K562 (cell line): ENCODE measurements around the gene CLDN5. TPM values are rescaled to one million over a fixed set of nuclear protein-coding genes. Genes with fewer than 3 reads are reported as not detected.

Source experiments
- ATAC-seq: fragments of 200-7000 bp; cut with Tn5 transposase; 3 replicates; pipeline ENCODE4 v1.9.1; 2020; ENCODE audit warnings: moderate library complexity
- BruUV-seq: library from RNA; stranded (reverse); fragments of 400-500 nt; replicated peaks from 2 replicates; lab custom pipeline; 2021; lab: Mats Ljungman, UMichigan
- CTCF ChIA-PET: fragments of 300-600 bp; formaldehyde crosslinking; extraction: SDS; loops from one replicate; lab custom pipeline; 2021; ENCODE audit warnings: low intra/inter-chr PET ratio; lab: Yijun Ruan, JAX
- POLR2A ChIA-PET: fragments of 300-600, 350-650 bp; sonication (Branson Sonifier 250); formaldehyde crosslinking; extraction: SDS; loops from one replicate; lab custom pipeline; 2021; ENCODE audit warnings: antibody characterized with exemption, inconsistent platforms; lab: Yijun Ruan, JAX
- DNase-seq, 4 experiments: peaks; one replicate each; pipeline versions ENCODE4 v3.0.0 to v3.0.0-alpha.2; 2011 to 2018; ENCODE audit warnings: low spot score in 3 of 4, mixed read lengths in 3 of 4; ENCODE audit errors: extremely low read depth in 1 of 4
- FAIRE-seq: peaks from 2 replicates; lab custom pipeline; 2011; peaks lifted over from hg19 to GRCh38; lab: Jason Lieb, UNC
- H2AFZ ChIP-seq: 2 replicates; pipeline ENCODE4 v1.6.0; 2011; ENCODE audit warnings: low read depth, low read length, control low read depth, inconsistent platforms
- H3K27ac ChIP-seq: fragments of 200-600 bp; 3 replicates; pipeline ENCODE4 v1.8.0; 2011; ENCODE audit warnings: low read depth, mild to moderate bottlenecking, control low read depth, inconsistent platforms, low read length, moderate library complexity, mixed read lengths; ENCODE audit errors: extremely low read depth
- H3K27me3 ChIP-seq, 2 experiments: fragments of 300-600 bp in 1 of 2; 2 replicates in 1 of 2; 3 replicates in 1 of 2; pipeline versions ENCODE4 v1.6.0 to v1.8.0; 2011; ENCODE audit warnings: inconsistent platforms in 2 of 2, low read length in 2 of 2, mild to moderate bottlenecking in 1 of 2, mixed read lengths in 1 of 2, moderate library complexity in 1 of 2; ENCODE audit not compliant: control insufficient read depth in 2 of 2, insufficient read depth in 2 of 2
- H3K36me3 ChIP-seq: fragments of 300-600 bp; 3 replicates; pipeline ENCODE4 v1.8.0; 2011; ENCODE audit warnings: mild to moderate bottlenecking, low read length, inconsistent platforms; ENCODE audit not compliant: control insufficient read depth, insufficient read depth
- H3K4me1 ChIP-seq, 2 experiments: fragments of 200-600 bp in 1 of 2; replicated peaks in 1 of 2; 2 replicates in 1 of 2; 3 replicates in 1 of 2; pipeline versions ENCODE4 v1.5.1 to v1.8.0; 2011; ENCODE audit warnings: inconsistent platforms in 2 of 2, low read length in 2 of 2, mild to moderate bottlenecking in 1 of 2, mixed read lengths in 1 of 2, moderate library complexity in 1 of 2; ENCODE audit not compliant: control insufficient read depth in 2 of 2, insufficient read depth in 2 of 2
- H3K4me2 ChIP-seq: 2 replicates; pipeline ENCODE4 v1.6.1; 2011; ENCODE audit warnings: low read length, control low read depth, inconsistent platforms, mixed read lengths; ENCODE audit not compliant: insufficient read depth
- H3K4me3 ChIP-seq: fragments of 200-600 bp; sonication (generic), shearing (Covaris generic); 2 replicates; pipeline ENCODE4 v1.5.1; 2016; ENCODE audit warnings: control low read depth, inconsistent platforms
- H3K79me2 ChIP-seq: fragments of 200-600 bp; 3 replicates; pipeline ENCODE4 v1.8.0; 2011; ENCODE audit warnings: low read length, inconsistent platforms; ENCODE audit not compliant: control insufficient read depth, insufficient read depth
- H3K9ac ChIP-seq, 2 experiments: 2 replicates each; pipeline versions ENCODE4 v1.6.0 to v1.6.1; 2011; ENCODE audit warnings: low read depth in 2 of 2, low read length in 2 of 2, control low read depth in 1 of 2, inconsistent platforms in 1 of 2, mild to moderate bottlenecking in 1 of 2, mixed read lengths in 1 of 2; ENCODE audit not compliant: insufficient read depth in 1 of 2
- H3K9me1 ChIP-seq: one replicate; pipeline ENCODE4 v1.6.0; 2011; ENCODE audit warnings: inconsistent platforms, mild to moderate bottlenecking, low read length, moderate library complexity; ENCODE audit not compliant: control insufficient read depth, insufficient read depth
- H3K9me3 ChIP-seq: replicated peaks from 2 replicates; pipeline ENCODE4 v1.5.1; 2011; ENCODE audit warnings: low read depth, low read length, inconsistent platforms; ENCODE audit not compliant: control insufficient read depth, insufficient read depth
- H4K20me1 ChIP-seq: replicated peaks from 2 replicates; pipeline ENCODE4 v1.6.1; 2011; ENCODE audit warnings: low read length, inconsistent platforms, mixed read lengths; ENCODE audit not compliant: control insufficient read depth, insufficient read depth
- CBFB ChIP-seq: sonication (generic); formaldehyde crosslinking; IDR thresholded peaks from 2 replicates; pipeline ENCODE4 v1.4.0; 2020; ENCODE audit warnings: mild to moderate bottlenecking, missing genetic modification reagents
- CEBPG ChIP-seq, 3 experiments: fragments of 200-800 bp in 1 of 3; sonication (Bioruptor generic) in 1 of 3; sonication (generic) in 1 of 3; formaldehyde crosslinking in 1 of 3; IDR thresholded peaks in 2 of 3; conservative IDR thresholded peaks in 1 of 3; 2 replicates each; pipeline versions ENCODE4 v1.6.1 to v1.8.0; 2016 to 2022; ENCODE audit warnings: missing compliant biosample characterization in 2 of 3, missing genetic modification characterization in 2 of 3, mild to moderate bottlenecking in 1 of 3, missing genetic modification reagents in 1 of 3
- EP400 ChIP-seq: fragments of 450-650 bp; IDR thresholded peaks from 2 replicates; pipeline ENCODE4 v1.6.1; 2017; ENCODE audit warnings: antibody characterized with exemption, mild to moderate bottlenecking, moderate library complexity
- GATA2 ChIP-seq: sonication (generic); formaldehyde crosslinking; IDR thresholded peaks from 2 replicates; pipeline ENCODE4 v1.4.0; 2020; ENCODE audit warnings: mild to moderate bottlenecking, missing genetic modification reagents
- HMGN3 ChIP-seq: IDR thresholded peaks from 2 replicates; pipeline ENCODE4 v1.6.1; 2011; ENCODE audit warnings: borderline replicate concordance, low read depth, mild to moderate bottlenecking, mixed read lengths, low read length; ENCODE audit not compliant: insufficient read length; ENCODE audit errors: extremely low read depth
- MCM7 ChIP-seq, 2 experiments: fragments of 450-650 bp; IDR thresholded peaks; 2 replicates each; pipeline ENCODE4 v1.6.1; 2016 to 2018
- MYBL2 ChIP-seq, 2 experiments: fragments of 450-650 bp in 1 of 2; sonication (generic) in 1 of 2; formaldehyde crosslinking in 1 of 2; IDR thresholded peaks; 2 replicates each; pipeline versions ENCODE4 v1.6.1 to v1.8.1; 2017 to 2022; ENCODE audit warnings: borderline replicate concordance in 1 of 2, inconsistent platforms in 1 of 2, low read depth in 1 of 2, mild to moderate bottlenecking in 1 of 2, missing genetic modification reagents in 1 of 2, moderate library complexity in 1 of 2
- NBN ChIP-seq: fragments of 450-650 bp; IDR thresholded peaks from 2 replicates; pipeline ENCODE4 v1.6.1; 2016; ENCODE audit warnings: low read depth, mild to moderate bottlenecking
- RAD21 ChIP-seq, 2 experiments: fragments of 250-450 bp in 1 of 2; fragments of 450-650 bp in 1 of 2; sonication (Bioruptor Pico) in 1 of 2; formaldehyde crosslinking in 1 of 2; IDR thresholded peaks in 1 of 2; conservative IDR thresholded peaks in 1 of 2; 2 replicates each; pipeline versions ENCODE4 v1.4.0 to v1.8.0; 2020 to 2022; ENCODE audit warnings: mild to moderate bottlenecking in 2 of 2, moderate library complexity in 1 of 2
- ZNF507 ChIP-seq: conservative IDR thresholded peaks from 2 replicates; pipeline ENCODE4 v1.6.1; 2017; ENCODE audit warnings: missing genetic modification characterization, missing compliant biosample characterization
- WGBS: fragments of 100-300 bp; shearing (Covaris generic); methylation state at CpG from one replicate; pipeline ENCODE4 v1.1.6; 2016; ENCODE audit warnings: low coverage, mixed read lengths; ENCODE audit not compliant: insufficient coverage; ENCODE audit errors: missing lambda C conversion rate; 5-methylcytosine and 5-hydroxymethylcytosine counted together
- in situ Hi-C: fragments of 300-500 bp; cut with MboI; formaldehyde crosslinking; loops from 4 replicates; pipeline ENCODE4 v1.15.0; 2018; ENCODE audit warnings: inconsistent platforms, mixed read lengths
- intact Hi-C: fragments of 100-400 bp; cut with micrococcal nuclease; formaldehyde crosslinking; loops from 2 replicates; pipeline ENCODE4 v1.14.2; 2022
- polyA plus RNA-seq, 8 experiments: library from polyadenylated mRNA; depleted of rRNA in 4 of 8; stranded (reverse) in 5 of 8; unstranded in 3 of 8; fragments of >200 nt; fragmentation: Nextera tagmentation in 2 of 8; fragmentation: Illumina TruSeq in 1 of 8; extraction: Ambion mirVana in 2 of 8; extraction: Trizol in 1 of 8; gene quantifications; 2 replicates each; pipeline versions ENCODE4 v1.2.1 to v1.2.3, GENCODE V29; 2011 to 2014; ENCODE audit warnings: inconsistent platforms in 1 of 8, missing spikeins in 1 of 8
- total RNA-seq, 7 experiments: library from RNA; depleted of rRNA in 6 of 7; stranded (reverse); fragments of >200 nt in 6 of 7; fragmentation: Illumina TruSeq in 2 of 7; extraction: Trizol in 2 of 7; gene quantifications; 2 replicates each; pipeline versions ENCODE4 v1.2.1 to v1.2.3, GENCODE V29; 2011 to 2021; ENCODE audit warnings: low replicate concordance in 1 of 7
- TF ChIP-seq, protein P1 (sequence below), 2 experiments: fragments of 450-650 bp in 1 of 2; sonication (generic) in 1 of 2; formaldehyde crosslinking; conservative IDR thresholded peaks; 2 replicates each; pipeline versions ENCODE4 v1.4.0 to v1.8.1; 2020 to 2022; ENCODE audit warnings: mild to moderate bottlenecking in 1 of 2, missing genetic modification reagents in 1 of 2
- TF ChIP-seq, protein P2 (sequence below): fragments of 250-450 bp; sonication (Bioruptor Pico); IDR thresholded peaks from 2 replicates; pipeline ENCODE4 v1.4.0; 2020; ENCODE audit warnings: mild to moderate bottlenecking

CLDN5 gene
- total and polyA plus RNA-seq, 9 of the 15 experiments (the other 6 are each of a cell fraction or from before 2014, with no cell fraction given) = 0.20 TPM; not detected in 8

DNA sequence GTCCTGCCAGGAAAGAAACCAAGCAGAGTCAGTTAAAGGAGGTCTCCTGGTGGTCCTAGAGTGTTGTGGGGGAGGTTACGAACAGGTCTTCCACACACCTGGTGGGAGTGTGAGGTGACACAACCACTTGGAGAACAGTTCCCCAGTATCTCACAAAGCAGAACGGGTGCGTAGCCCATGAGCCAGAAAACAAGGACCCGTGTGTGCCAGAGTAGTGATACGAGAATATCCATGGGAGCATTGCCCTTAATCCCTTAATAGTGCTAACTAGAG lies 21.7 kb upstream of the CLDN5 start:
- intact Hi-C loops (no loop called here), in situ Hi-C loops (no loop called here)
- no peaks in the 10 kb centered on the region for H3K9me3 ChIP-seq
- peaks cover 0 to 6% of the 10 kb centered on the region in 2 experiments; a peak in 1 of 5 replicates for H3K4me1 ChIP-seq
- POLR2A ChIA-PET = interaction anchor here (0.9 to 1.9 kb wide), 7 partner anchors 9 to 49 kb away, joined by 3 to 11 read pairs (median 4); no protein-coding TSS in a partner anchor
- H3K27me3 ChIP-seq = peaks cover 70 to 89% of the 10 kb centered on the region in 2 experiments
- no peaks in the 10 kb centered on the region for H3K36me3 ChIP-seq
- no peak overlapping the region for H3K27ac ChIP-seq
- peak overlapping the region in 1 of 2 experiments; percentile 32; a peak in 1 of 4 replicates for H3K9ac ChIP-seq
- no peak for DNase-seq
- no TSS peak for BruUV-seq
- H4K20me1 ChIP-seq = 0 out of 2 replicates have a peak, but pooled peaks cover 10% of the 10 kb centered on the region
- CTCF ChIA-PET = no interaction called here
- H3K4me2 ChIP-seq = no peak overlapping the region
- no peak for FAIRE-seq
- no peaks in the 10 kb centered on the region for H3K79me2 ChIP-seq
- H2AFZ ChIP-seq = no peak overlapping the region
- WGBS = 2% methylated on average over 5 of the region's 5 CpGs
- ATAC-seq = peak; percentile 7; the same call in 2 of the 3 replicates
- H3K9me1 ChIP-seq = no peaks in the 10 kb centered on the region
- no peak overlapping the region for H3K4me3 ChIP-seq
- TF ChIP-seq NBN (no peak), RAD21 (CRISPR knock-in tag; conservative IDR thresholded peaks at IDR 0.05 in 1 of 2, IDR thresholded peaks at IDR 0.05 in 1 of 2) (no peak), HMGN3 (no peak), ZNF507 (tag) (no peak), EP400 (no peak), CBFB (peak; percentile 32; the same call in 1 of the 2 replicates), CEBPG (CRISPR knock-in tag; IDR thresholded peaks at IDR 0.05) (no peak), CEBPG (tag; conservative IDR thresholded peaks at IDR 0.05 in 1 of 2, IDR thresholded peaks at IDR 0.05 in 1 of 2) (no peak), GATA2 (CRISPR knock-in tag) (no peak), MYBL2 (IDR thresholded peaks at IDR 0.05; ENCODE audit: low read depth) (no peak), MYBL2 (CRISPR knock-in tag; IDR thresholded peaks at IDR 0.05; ENCODE audit: borderline replicate concordance) (0 out of 2 replicates have a peak, but pooled peaks have one; percentile 53), MCM7 (IDR thresholded peaks at IDR 0.05) (no peak)
- TF ChIP-seq, protein P1, sequence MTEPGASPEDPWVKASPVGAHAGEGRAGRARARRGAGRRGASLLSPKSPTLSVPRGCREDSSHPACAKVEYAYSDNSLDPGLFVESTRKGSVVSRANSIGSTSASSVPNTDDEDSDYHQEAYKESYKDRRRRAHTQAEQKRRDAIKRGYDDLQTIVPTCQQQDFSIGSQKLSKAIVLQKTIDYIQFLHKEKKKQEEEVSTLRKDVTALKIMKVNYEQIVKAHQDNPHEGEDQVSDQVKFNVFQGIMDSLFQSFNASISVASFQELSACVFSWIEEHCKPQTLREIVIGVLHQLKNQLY (CRISPR knock-in tag; conservative IDR thresholded peaks at IDR 0.05) = no peak
- TF ChIP-seq, protein P2, sequence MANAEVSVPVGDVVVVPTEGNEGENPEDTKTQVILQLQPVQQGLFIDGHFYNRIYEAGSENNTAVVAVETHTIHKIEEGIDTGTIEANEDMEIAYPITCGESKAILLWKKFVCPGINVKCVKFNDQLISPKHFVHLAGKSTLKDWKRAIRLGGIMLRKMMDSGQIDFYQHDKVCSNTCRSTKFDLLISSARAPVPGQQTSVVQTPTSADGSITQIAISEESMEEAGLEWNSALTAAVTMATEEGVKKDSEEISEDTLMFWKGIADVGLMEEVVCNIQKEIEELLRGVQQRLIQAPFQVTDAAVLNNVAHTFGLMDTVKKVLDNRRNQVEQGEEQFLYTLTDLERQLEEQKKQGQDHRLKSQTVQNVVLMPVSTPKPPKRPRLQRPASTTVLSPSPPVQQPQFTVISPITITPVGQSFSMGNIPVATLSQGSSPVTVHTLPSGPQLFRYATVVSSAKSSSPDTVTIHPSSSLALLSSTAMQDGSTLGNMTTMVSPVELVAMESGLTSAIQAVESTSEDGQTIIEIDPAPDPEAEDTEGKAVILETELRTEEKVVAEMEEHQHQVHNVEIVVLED (CRISPR knock-in tag) = no peak
